GM12801 (cell line): Measurements from ENCODE around the gene UBE3D.

Experiments used
- CTCF ChIP-seq: IDR thresholded peaks from one replicate; pipeline ENCODE4 v1.5.1; 2011; ENCODE audit warnings: control low read depth; ENCODE audit not compliant: insufficient read length; ENCODE audit errors: extremely low read depth

Gene UBE3D

GRCh38 chr6:83019741-83020140 lies 45.9 kb downstream of the UBE3D start:
- no peak for TF ChIP-seq CTCF

- no peak for TF ChIP-seq CTCF
Measured at GRCh38 chr6:83008626-83009025, 57.0 kb downstream of the UBE3D start.

GRCh38 chr6:83006270-83006905 lies 59.3 kb downstream of the UBE3D start:
- no peak for TF ChIP-seq CTCF

- TF ChIP-seq CTCF: no peak
Measured at GRCh38 chr6:82996156-82996555, 69.5 kb downstream of the UBE3D start.

- no peak for TF ChIP-seq CTCF
Measured at GRCh38 chr6:82995066-82995465, 70.6 kb downstream of the UBE3D start.

GRCh38 chr6:82989736-82990290 lies 75.8 kb downstream of the UBE3D start:
- no peak for TF ChIP-seq CTCF

- TF ChIP-seq CTCF: no peak
Measured at GRCh38 chr6:82988930-82989351, 76.7 kb downstream of the UBE3D start.
